CD4-positive, alpha-beta T cell (primary cell): ENCODE data around the gene AIFM3. TPM values are rescaled to one million over a fixed set of nuclear protein-coding genes. Genes with fewer than 3 reads are reported as not detected.

Experiments used
- ATAC-seq: fragments of 200-7000 bp; cut with Tn5 transposase; one replicate; pipeline ENCODE4 v1.10.0; 2022; ENCODE audit warnings: mild to moderate bottlenecking; ENCODE audit not compliant: poor library complexity
- CTCF ChIA-PET: fragments of 350-600 bp; sonication (Branson Sonifier 250); formaldehyde crosslinking; loops from one replicate; lab custom pipeline; 2021; ENCODE audit warnings: antibody characterized with exemption, inconsistent platforms; lab: Charles Lee
- POLR2A ChIA-PET: fragments of 350-600 bp; sonication (Branson Sonifier 250); formaldehyde crosslinking; loops from one replicate; lab custom pipeline; 2021; ENCODE audit warnings: antibody characterized with exemption, inconsistent platforms; lab: Charles Lee
- DNase-seq, 14 experiments: peaks; one replicate each; pipeline ENCODE4 v3.0.0-alpha.2; 2013 to 2020; ENCODE audit warnings: mixed read lengths in 2 of 14
- H3K27ac ChIP-seq, 2 donors: one replicate each; pipeline versions ENCODE4 v1.5.1 to v1.7.0; 2013; ENCODE audit warnings: low read length in 2 of 2, low read depth in 1 of 2, mild to moderate bottlenecking in 1 of 2
- H3K27me3 ChIP-seq, 2 experiments: 1 replicate in 1 of 2; 2 replicates in 1 of 2; pipeline versions ENCODE4 v1.6.1 to v1.7.0; 2013; ENCODE audit warnings: low read length in 2 of 2, control low read depth in 1 of 2, mild to moderate bottlenecking in 1 of 2, moderate library complexity in 1 of 2; ENCODE audit not compliant: insufficient read depth in 2 of 2, control insufficient read depth in 1 of 2
- H3K36me3 ChIP-seq: one replicate; pipeline ENCODE4 v1.6.1; 2013; ENCODE audit warnings: low read length, control low read depth; ENCODE audit not compliant: insufficient read depth
- H3K4me1 ChIP-seq: one replicate; pipeline ENCODE4 v1.6.1; 2013; ENCODE audit warnings: low read length, control low read depth; ENCODE audit not compliant: insufficient read depth
- H3K4me3 ChIP-seq: one replicate; pipeline ENCODE4 v1.5.1; 2013; ENCODE audit warnings: mild to moderate bottlenecking, low read length, moderate library complexity
- H3K9me3 ChIP-seq, 2 experiments: 1 replicate in 1 of 2; 2 replicates in 1 of 2; pipeline versions ENCODE4 v1.6.1 to v1.7.0; 2013; ENCODE audit warnings: low read length in 2 of 2, mild to moderate bottlenecking in 2 of 2, control low read depth in 1 of 2, moderate library complexity in 1 of 2; ENCODE audit not compliant: control insufficient read depth in 1 of 2, insufficient read depth in 1 of 2
- H3K27ac Mint-ChIP-seq: one replicate; pipeline ENCODE4 v1.8.0; 2020; ENCODE audit warnings: mixed read lengths
- H3K27me3 Mint-ChIP-seq: one replicate; pipeline ENCODE4 v1.8.0; 2021; ENCODE audit warnings: mixed read lengths
- H3K36me3 Mint-ChIP-seq: one replicate; pipeline ENCODE4 v1.8.0; 2021; ENCODE audit warnings: low read depth, mixed read lengths
- H3K4me1 Mint-ChIP-seq: one replicate; pipeline ENCODE4 v1.8.0; 2021; ENCODE audit warnings: low read depth, mixed read lengths
- H3K4me3 Mint-ChIP-seq: one replicate; pipeline ENCODE4 v1.8.0; 2020; ENCODE audit warnings: mild to moderate bottlenecking, mixed read lengths
- H3K9me3 Mint-ChIP-seq: one replicate; pipeline ENCODE4 v1.8.0; 2020; ENCODE audit warnings: mixed read lengths
- intact Hi-C, 2 experiments: fragments of 100-400 bp; cut with DNase I in 1 of 2; cut with micrococcal nuclease in 1 of 2; formaldehyde crosslinking; loops; one replicate each; pipeline versions ENCODE4 v1.15.1 to v1.9.0; 2023 to 2025; cut with DNase I, micrococcal nuclease
- total RNA-seq, 174 experiments: library from RNA in 2 of 174; stranded (reverse) in 2 of 174; gene quantifications; one replicate each; pipeline ENCODE4 v1.2.3 and lab custom pipeline; 2021 to 2026
- TF ChIP-seq, protein P1 (sequence below): fragments of 200-600 bp; IDR thresholded peaks from one replicate; pipeline ENCODE4 v1.8.0; 2022; ENCODE audit warnings: antibody characterized with exemption, mild to moderate bottlenecking

AIFM3 gene
- total RNA-seq, 2 experiments from 2014 or later = 0.34 to 0.41 TPM

DNA sequence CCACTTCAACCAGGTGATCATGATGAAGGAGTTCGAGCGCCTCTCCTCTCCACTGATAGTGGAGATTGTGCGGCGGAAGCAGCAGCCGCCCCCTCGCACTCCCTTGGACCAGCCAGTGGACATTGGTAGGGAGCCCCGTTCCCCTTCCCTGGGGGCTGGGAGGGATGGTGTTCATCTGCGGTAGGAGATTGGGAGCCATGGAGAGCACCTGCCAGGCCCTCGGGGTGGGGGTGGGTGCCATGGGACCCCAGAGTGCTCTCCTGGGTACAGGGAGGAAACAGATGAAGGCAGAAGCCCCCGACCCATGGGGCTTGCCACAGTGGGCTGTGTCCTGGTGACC, 27.8 kb downstream of the AIFM3 start:
- no peaks in the 10 kb centered on the region for H3K9me3 ChIP-seq
- ChIA-PET POLR2A (no interaction called here), CTCF (no interaction called here)
- intact Hi-C loops = loop anchor here in 1 of 2 experiments (5.0 kb wide), 1 partner anchor 47 kb away; no protein-coding TSS in a partner anchor
- H3K4me1 Mint-ChIP-seq = peaks cover 7% of the 10 kb centered on the region
- no peaks in the 10 kb centered on the region for H3K9me3 Mint-ChIP-seq
- H3K27ac Mint-ChIP-seq = no peak overlapping the region
- TF ChIP-seq, protein P1, sequence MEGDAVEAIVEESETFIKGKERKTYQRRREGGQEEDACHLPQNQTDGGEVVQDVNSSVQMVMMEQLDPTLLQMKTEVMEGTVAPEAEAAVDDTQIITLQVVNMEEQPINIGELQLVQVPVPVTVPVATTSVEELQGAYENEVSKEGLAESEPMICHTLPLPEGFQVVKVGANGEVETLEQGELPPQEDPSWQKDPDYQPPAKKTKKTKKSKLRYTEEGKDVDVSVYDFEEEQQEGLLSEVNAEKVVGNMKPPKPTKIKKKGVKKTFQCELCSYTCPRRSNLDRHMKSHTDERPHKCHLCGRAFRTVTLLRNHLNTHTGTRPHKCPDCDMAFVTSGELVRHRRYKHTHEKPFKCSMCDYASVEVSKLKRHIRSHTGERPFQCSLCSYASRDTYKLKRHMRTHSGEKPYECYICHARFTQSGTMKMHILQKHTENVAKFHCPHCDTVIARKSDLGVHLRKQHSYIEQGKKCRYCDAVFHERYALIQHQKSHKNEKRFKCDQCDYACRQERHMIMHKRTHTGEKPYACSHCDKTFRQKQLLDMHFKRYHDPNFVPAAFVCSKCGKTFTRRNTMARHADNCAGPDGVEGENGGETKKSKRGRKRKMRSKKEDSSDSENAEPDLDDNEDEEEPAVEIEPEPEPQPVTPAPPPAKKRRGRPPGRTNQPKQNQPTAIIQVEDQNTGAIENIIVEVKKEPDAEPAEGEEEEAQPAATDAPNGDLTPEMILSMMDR = no peak
- no peak overlapping the region for H3K4me3 ChIP-seq
- DNase-seq (no peak), ATAC-seq (no peak)
- peaks cover 19% of the 10 kb centered on the region for H3K4me1 ChIP-seq
- H3K27me3 Mint-ChIP-seq = no peaks in the 10 kb centered on the region
- peaks cover 77% of the 10 kb centered on the region for H3K36me3 ChIP-seq
- no peaks in the 10 kb centered on the region for H3K27me3 ChIP-seq
- H3K4me3 Mint-ChIP-seq = no peak overlapping the region
- H3K36me3 Mint-ChIP-seq = peaks cover 30% of the 10 kb centered on the region
- H3K27ac ChIP-seq = no peak overlapping the region

DNA sequence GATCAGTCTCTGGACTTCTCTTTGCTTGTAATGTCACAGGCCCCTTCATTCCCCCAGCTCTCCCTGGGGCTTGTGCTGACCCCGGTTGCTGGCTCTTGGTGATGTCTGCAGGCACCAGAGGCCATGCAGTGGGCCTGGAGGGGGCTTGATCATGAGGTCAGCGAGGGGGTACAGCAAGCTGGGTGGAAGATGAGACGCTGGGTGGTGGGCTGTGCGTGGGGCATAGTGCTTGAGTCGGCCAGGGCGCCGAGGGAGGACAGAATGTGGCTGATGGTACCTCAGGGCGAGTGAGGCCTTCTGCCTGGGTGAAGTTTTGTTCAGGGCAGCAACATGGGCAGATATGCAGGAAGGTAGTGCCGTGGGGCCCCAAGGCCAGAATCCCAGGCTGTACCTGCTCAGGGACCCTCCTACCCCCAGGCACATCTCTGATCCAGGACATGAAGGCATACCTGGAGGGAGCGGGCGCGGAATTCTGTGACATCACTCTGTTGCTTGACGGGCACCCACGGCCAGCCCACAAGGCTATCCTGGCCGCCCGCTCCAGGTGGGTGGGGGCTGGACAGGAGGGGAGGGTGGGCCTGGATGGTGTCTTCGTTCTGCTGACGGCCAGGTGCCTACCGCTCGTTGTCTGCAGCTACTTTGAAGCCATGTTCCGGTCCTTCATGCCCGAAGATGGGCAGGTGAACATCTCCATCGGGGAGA, 28.4 kb downstream of the AIFM3 start:
- Mint-ChIP-seq H3K4me1 (peaks cover 12% of the 10 kb centered on the region), H3K4me3 (no peak overlapping the region), H3K36me3 (peaks cover 30% of the 10 kb centered on the region), H3K9me3 (no peaks in the 10 kb centered on the region), H3K27ac (peak overlapping the region; percentile 24), H3K27me3 (no peaks in the 10 kb centered on the region)
- ChIA-PET CTCF (no interaction called here), POLR2A (no interaction called here)
- Histone ChIP-seq H3K4me3 (no peak overlapping the region), H3K4me1 (peaks cover 24% of the 10 kb centered on the region), H3K36me3 (peaks cover 82% of the 10 kb centered on the region), H3K9me3 (no peaks in the 10 kb centered on the region), H3K27ac (no peak overlapping the region), H3K27me3 (no peaks in the 10 kb centered on the region)
- TF ChIP-seq, protein P1 = no peak
- ATAC-seq (no peak), DNase-seq (peak in 1 of 14 experiments; percentile 14)
- intact Hi-C loops = no loop called here

DNA sequence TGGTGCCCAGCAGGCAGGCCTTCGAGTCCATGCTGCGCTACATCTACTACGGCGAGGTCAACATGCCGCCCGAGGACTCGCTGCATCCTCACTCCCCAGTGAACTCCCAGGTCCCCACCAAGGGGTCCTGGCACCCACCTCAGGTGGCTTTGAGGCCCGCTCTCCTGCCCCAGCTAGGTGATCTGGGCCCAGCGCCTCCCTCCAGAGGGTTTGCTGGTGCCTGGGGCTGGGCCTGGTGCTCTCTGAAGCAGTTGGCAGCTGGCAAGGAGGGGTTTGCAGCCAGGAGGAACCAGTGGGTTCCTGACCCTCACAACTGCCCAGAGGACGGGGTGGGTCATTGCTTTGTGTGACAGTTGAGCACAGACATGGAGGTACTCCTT, 29.0 kb downstream of the AIFM3 start:
- peak in 1 of 14 experiments; percentile 15 for DNase-seq
- H3K9me3 ChIP-seq = no peaks in the 10 kb centered on the region
- ATAC-seq = no peak
- peak overlapping the region; percentile 55 for H3K27ac Mint-ChIP-seq
- no peaks in the 10 kb centered on the region for H3K27me3 ChIP-seq
- H3K4me1 Mint-ChIP-seq = peaks cover 18% of the 10 kb centered on the region
- peaks cover 30% of the 10 kb centered on the region for H3K36me3 Mint-ChIP-seq
- H3K4me1 ChIP-seq = peaks cover 29% of the 10 kb centered on the region
- no peak overlapping the region for H3K4me3 Mint-ChIP-seq
- H3K27ac ChIP-seq = no peak overlapping the region
- H3K36me3 ChIP-seq = peaks cover 77% of the 10 kb centered on the region
- TF ChIP-seq, protein P1 = no peak
- intact Hi-C loops = no loop called here
- no peaks in the 10 kb centered on the region for H3K27me3 Mint-ChIP-seq
- H3K4me3 ChIP-seq = no peak overlapping the region
- ChIA-PET POLR2A (no interaction called here), CTCF (no interaction called here)
- H3K9me3 Mint-ChIP-seq = no peaks in the 10 kb centered on the region
